ENCODE data around the gene PPARG.

- TF ChIP-seq THAP8 (CRISPR knock-in tag; IDR thresholded peaks at IDR 0.05; ENCODE audit: borderline replicate concordance) = no peak
- TF ChIP-seq CENPBD1 (CRISPR knock-in tag; IDR thresholded peaks at IDR 0.05; ENCODE audit: borderline replicate concordance, low read depth) = no peak
- TF ChIP-seq PCBP1 (IDR thresholded peaks at IDR 0.05; ENCODE audit: borderline replicate concordance, low read depth, low read length) = no peak
- no peak for TF ChIP-seq ZBTB49 (CRISPR knock-in tag; IDR thresholded peaks at IDR 0.05; ENCODE audit: borderline replicate concordance)
- TF ChIP-seq ARNT (IDR thresholded peaks at IDR 0.05) = no peak
- TF ChIP-seq ATF3 (CRISPR knock-in tag; IDR thresholded peaks at IDR 0.05) = no peak
- TF ChIP-seq ZNF17 (CRISPR knock-in tag; IDR thresholded peaks at IDR 0.05) = no peak
- TF ChIP-seq EZH2 (conservative IDR thresholded peaks at IDR 0.05; ENCODE audit: low read depth, low read length) = no peak
- no peak for TF ChIP-seq TARDBP (CRISPR knock-in tag; IDR thresholded peaks at IDR 0.05)
- no peak for TF ChIP-seq KDM5A (IDR thresholded peaks at IDR 0.05; ENCODE audit: borderline replicate concordance, low read length)
- TF ChIP-seq REST (IDR thresholded peaks at IDR 0.05; ENCODE audit: borderline replicate concordance in 1 of 2, low read depth in 1 of 2, low read length in 2 of 2) = no peak
- TF ChIP-seq ZNF672 (CRISPR knock-in tag; IDR thresholded peaks at IDR 0.05) = no peak
- no peak for TF ChIP-seq YY1 (IDR thresholded peaks at IDR 0.05; ENCODE audit: insufficient read depth, insufficient replicate concordance, low read depth, low read length)
- no peak for TF ChIP-seq PHF8 (CRISPR knock-in tag; IDR thresholded peaks at IDR 0.05)
Measured at GRCh38 chr3:12356175-12356574, 67.3 kb downstream of the PPARG start.

Data from HepG2 (cell line).